22Rv1 (cell line): Measurements from ENCODE around the gene NFKBIA.

Experiments used
- ZFX ChIP-seq: fragments of 450-650 bp; IDR thresholded peaks from 2 replicates; pipeline ENCODE4 v1.6.1; 2017; ENCODE audit warnings: antibody characterized with exemption, borderline replicate concordance
- TF ChIP-seq, protein P1 (sequence below): fragments of 450-650 bp; IDR thresholded peaks from 2 replicates; pipeline ENCODE4 v1.5.1; 2017; ENCODE audit warnings: mild to moderate bottlenecking

DNA sequence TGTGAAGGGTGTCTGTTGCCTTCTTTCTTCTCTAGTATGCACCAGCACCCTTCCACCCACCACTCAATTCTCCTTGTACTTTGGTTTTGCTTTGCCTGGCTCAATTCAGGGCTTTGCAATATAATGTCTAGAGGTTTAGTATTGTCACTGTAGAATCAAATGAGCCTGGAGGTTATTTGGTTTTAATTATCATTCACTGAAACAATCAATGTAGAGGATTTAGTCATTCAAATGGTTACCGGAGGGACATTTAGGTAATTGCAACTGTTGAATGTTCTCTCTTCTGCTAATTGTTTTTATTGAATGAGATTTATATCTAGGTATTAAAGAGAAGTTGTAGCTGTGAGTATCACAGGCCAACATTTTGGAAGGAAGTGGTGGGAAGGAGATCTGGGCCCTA, 29.3 kb upstream of the NFKBIA start:
- TF ChIP-seq, protein P1, sequence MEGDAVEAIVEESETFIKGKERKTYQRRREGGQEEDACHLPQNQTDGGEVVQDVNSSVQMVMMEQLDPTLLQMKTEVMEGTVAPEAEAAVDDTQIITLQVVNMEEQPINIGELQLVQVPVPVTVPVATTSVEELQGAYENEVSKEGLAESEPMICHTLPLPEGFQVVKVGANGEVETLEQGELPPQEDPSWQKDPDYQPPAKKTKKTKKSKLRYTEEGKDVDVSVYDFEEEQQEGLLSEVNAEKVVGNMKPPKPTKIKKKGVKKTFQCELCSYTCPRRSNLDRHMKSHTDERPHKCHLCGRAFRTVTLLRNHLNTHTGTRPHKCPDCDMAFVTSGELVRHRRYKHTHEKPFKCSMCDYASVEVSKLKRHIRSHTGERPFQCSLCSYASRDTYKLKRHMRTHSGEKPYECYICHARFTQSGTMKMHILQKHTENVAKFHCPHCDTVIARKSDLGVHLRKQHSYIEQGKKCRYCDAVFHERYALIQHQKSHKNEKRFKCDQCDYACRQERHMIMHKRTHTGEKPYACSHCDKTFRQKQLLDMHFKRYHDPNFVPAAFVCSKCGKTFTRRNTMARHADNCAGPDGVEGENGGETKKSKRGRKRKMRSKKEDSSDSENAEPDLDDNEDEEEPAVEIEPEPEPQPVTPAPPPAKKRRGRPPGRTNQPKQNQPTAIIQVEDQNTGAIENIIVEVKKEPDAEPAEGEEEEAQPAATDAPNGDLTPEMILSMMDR = no peak
- TF ChIP-seq ZFX = no peak
